D721Med (cell line): ENCODE data around the gene ST8SIA5.

Experiments
- DNase-seq: peaks from one replicate; pipeline ENCODE4 v3.0.0; 2011; ENCODE audit warnings: low spot score; ENCODE audit not compliant: insufficient read length
- FAIRE-seq: peaks from 2 replicates; lab custom pipeline; 2011; peaks lifted over from hg19 to GRCh38; lab: Jason Lieb, UNC
- TF ChIP-seq, protein P1 (sequence below): IDR thresholded peaks from 2 replicates; pipeline ENCODE4 v1.5.1; 2012; ENCODE audit warnings: mild to moderate bottlenecking, control low read depth; ENCODE audit not compliant: insufficient read depth; ENCODE audit errors: missing control alignments

ST8SIA5 gene

DNA sequence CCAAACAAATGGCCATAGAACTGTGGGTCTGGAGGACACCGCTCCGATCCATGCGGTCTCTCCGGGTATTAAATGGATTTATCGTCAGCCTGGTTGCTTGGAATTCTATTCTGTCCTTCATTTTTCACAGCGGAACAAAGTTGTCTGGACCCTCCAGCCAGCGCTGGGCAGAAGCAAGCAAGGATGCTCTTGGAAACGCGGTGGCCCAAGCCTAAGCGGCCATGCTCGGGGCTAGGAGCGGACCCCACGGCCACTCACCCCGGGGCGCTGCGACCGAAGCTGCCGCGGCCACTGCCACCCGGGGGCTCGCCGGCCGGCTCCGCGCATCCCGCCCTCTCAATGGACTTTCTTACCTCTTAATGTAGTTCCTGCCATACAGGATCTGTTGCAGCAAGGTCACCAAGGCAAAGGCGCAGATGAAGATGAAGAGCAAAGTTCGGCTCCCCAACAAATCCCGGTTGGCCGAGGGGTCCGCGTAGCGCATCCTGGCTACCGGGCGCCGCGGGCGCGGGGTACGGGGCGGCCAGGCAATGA lies 761 bp downstream of the ST8SIA5 start:
- FAIRE-seq (no peak), DNase-seq (no peak)
- TF ChIP-seq, protein P1, sequence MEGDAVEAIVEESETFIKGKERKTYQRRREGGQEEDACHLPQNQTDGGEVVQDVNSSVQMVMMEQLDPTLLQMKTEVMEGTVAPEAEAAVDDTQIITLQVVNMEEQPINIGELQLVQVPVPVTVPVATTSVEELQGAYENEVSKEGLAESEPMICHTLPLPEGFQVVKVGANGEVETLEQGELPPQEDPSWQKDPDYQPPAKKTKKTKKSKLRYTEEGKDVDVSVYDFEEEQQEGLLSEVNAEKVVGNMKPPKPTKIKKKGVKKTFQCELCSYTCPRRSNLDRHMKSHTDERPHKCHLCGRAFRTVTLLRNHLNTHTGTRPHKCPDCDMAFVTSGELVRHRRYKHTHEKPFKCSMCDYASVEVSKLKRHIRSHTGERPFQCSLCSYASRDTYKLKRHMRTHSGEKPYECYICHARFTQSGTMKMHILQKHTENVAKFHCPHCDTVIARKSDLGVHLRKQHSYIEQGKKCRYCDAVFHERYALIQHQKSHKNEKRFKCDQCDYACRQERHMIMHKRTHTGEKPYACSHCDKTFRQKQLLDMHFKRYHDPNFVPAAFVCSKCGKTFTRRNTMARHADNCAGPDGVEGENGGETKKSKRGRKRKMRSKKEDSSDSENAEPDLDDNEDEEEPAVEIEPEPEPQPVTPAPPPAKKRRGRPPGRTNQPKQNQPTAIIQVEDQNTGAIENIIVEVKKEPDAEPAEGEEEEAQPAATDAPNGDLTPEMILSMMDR = no peak

DNA sequence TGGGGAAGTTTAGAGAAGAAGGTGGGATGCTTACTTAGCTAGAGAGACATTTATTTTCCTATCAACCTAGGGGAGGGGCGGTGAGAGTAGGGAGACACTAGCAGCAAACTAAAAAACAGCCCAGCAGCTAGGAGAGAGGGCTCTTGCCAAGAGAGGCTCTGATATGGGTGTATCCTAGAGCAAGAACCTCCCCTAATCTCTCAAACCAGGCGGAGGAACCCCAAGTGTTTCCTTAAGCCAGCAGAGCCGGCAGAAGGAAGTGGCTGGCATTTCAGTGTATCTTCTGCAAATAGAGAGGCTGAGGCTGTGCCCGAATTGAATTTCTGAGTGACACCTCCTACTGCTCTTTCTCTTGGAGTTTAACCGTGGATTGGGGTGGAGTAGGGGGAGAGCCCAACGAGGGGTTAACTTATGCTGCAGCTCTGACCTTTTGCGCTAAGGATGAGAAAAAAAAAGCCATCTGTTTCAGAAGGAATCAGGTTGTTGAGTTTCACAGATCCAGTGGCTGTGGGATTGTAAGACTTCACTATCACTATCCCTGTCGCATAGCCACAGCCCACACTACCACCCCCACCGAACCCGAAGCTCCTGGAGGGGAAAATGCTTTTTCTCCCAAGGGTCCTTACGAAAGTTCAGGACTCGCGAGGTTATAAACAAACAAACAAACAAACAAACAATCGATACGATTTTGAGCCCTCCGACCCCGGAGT lies 1.4 kb downstream of the ST8SIA5 start:
- TF ChIP-seq, protein P1 = no peak
- no peak for DNase-seq
- FAIRE-seq = no peak

DNA sequence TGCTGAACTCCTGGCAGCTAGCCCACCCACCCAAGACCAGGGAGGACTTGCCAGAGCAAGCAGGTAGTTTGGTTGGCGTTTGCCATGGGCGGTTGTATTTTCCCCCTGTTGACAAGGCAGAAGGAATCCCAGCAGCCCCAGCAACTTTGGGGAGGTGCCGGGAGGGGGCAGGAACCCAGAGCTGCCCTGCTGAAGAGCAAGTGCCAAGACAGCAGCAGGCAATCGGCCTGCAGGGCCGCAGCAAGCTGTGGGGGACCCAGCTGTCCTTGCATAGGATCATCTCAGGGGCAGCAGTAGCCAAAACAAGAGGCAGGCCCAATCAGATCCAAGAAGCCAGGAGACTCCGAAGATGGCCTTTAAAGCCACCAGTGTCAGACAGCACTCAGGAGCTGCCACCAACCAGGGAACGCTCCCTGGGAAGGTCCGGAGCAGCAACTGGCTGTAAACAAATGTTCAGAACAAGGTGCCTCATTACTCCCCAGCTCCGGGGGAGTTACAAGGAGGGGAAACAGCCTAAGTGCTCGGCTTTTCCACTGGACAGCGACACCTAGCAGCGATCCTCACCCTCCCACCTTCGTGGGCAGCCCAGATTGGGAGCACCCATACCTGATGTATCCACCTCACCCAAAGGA lies 2.1 kb downstream of the ST8SIA5 start:
- TF ChIP-seq, protein P1 = no peak
- DNase-seq (no peak), FAIRE-seq (no peak)

DNA sequence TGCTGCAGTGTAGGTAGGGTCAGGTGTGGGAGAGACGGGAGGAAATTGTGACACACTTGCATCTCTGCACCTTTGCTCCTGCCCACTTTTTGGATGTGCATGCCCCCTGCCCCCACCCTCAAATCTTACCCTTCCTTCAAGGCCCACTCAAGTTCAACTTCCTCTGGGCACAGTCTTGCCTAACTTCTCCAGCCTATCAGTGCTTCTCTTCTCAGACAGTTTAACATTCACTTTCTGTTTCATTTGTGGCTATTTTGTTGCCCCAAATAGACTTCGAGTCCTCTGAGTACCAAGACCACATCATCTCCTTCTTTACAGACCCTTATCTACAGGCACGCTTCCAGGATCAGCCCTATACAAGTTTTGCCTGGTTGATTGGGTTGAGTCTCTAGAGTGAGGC lies 2.7 kb downstream of the ST8SIA5 start:
- no peak for DNase-seq
- TF ChIP-seq, protein P1 = no peak
- FAIRE-seq = no peak

DNA sequence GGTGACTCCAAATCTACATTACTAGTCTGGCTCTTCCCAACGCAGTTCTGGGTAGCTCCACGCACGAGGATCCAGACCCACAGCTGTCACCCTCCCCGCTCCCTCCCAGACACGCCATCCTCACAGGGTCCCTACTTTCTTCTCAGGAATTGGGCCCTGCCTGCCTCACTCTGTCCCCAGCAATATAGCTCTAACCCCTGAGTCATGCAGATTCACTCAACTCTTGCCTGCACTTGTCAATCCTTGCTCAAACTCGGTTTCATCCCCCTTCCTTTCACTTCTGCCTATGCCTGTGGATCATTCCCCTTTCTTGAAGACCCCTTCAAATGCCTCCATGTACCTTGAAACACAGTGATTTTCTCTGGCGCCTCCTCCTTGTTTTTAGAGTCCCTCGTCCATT lies 5.0 kb downstream of the ST8SIA5 start:
- FAIRE-seq = no peak

DNA sequence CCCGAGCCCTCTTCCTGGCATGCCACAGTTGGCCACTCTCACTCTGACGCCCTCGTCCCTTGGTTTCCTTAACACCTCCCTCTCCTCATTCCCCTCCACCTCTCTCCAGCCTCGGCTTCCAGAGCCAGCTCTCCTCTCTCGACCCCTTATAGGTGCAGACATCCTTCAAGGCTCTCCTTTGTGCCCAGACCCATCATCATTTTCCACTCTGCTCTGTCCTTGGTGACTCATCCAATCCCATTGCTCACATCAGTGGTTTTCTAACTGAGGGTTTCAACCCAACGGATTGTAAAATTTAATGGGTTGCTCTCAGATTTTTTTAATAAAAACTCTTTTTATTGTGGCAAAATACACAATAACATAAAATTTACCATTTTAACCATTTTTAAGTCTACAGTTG lies 6.2 kb downstream of the ST8SIA5 start:
- no peak for DNase-seq
- no peak for FAIRE-seq
- TF ChIP-seq, protein P1 = no peak

More for the DNA sequence above, 5.0 kb downstream of the ST8SIA5 start:
- TF ChIP-seq, protein P1 = no peak
- no peak for DNase-seq

DNA sequence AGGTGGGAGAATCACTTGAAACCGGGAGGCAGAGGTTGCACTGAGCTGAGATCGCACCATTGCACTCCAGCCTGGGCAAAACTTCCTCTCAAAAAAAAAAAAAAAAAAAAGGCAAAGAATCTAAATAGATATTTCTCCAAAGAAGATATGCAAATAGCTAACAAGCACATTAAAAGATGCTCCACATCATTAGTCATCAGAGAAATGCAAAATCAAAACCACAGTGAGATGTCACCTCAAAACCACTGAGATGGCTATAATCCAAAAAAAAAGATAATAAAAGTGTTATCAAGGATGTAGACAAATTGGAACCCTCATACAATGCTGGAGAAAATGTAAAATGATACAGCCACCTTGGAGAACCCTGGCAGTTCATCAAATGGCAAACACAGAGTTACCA lies 8.4 kb downstream of the ST8SIA5 start:
- TF ChIP-seq, protein P1 = no peak
- DNase-seq = no peak
- no peak for FAIRE-seq
